Measurements from ENCODE around the gene BEST1.
"Not testable (repeated sequence)": the region's sequence is repeated elsewhere in the genome, so short reads cannot be mapped to it uniquely, and the experiment has no call there.

Gene BEST1

GRCh38 chr11:61980783-61981541 is 30.8 kb downstream of the BEST1 start:
- no peak for DNase-seq

GRCh38 chr11:61983419-61983818 is 33.3 kb downstream of the BEST1 start:
- no peak for DNase-seq

GRCh38 chr11:61985869-61986268 is 35.7 kb downstream of the BEST1 start:
- DNase-seq, result no peak

GRCh38 chr11:61994981-61995380 is 44.8 kb downstream of the BEST1 start:
- DNase-seq, result no peak

- no peak for DNase-seq
Measured at GRCh38 chr11:61996933-61997332, 46.8 kb downstream of the BEST1 start.

GRCh38 chr11:61999141-61999975 is 49.2 kb downstream of the BEST1 start:
- no peak for DNase-seq

- no peak for DNase-seq
Measured at GRCh38 chr11:62000539-62001446, 50.6 kb downstream of the BEST1 start.

- no peak for DNase-seq
Measured at GRCh38 chr11:62001450-62002191, 51.5 kb downstream of the BEST1 start.

- not testable (repeated sequence) for DNase-seq
Measured at GRCh38 chr11:62002283-62002682, 52.1 kb downstream of the BEST1 start.

GRCh38 chr11:62004473-62004872 is 54.3 kb downstream of the BEST1 start:
- DNase-seq, result no peak

GRCh38 chr11:62008193-62008592 is 58.0 kb downstream of the BEST1 start:
- DNase-seq, result no peak

GRCh38 chr11:62010935-62011528 is 60.9 kb downstream of the BEST1 start:
- no peak for DNase-seq

GRCh38 chr11:62011881-62012280 is 61.7 kb downstream of the BEST1 start:
- DNase-seq, result no peak

GRCh38 chr11:62012451-62012831 is 62.3 kb downstream of the BEST1 start:
- no peak for DNase-seq

- no peak for DNase-seq
Measured at GRCh38 chr11:62012832-62013461, 62.8 kb downstream of the BEST1 start.

All from effector CD4-positive, alpha-beta T cell (primary cell).